Posterior vena cava (tissue), 2 donors: ENCODE results near the gene EXTL1. TPM values are rescaled to one million over a fixed set of nuclear protein-coding genes. Genes with fewer than 3 reads are reported as not detected.
"Not testable (repeated sequence)": the region's sequence is repeated elsewhere in the genome, so short reads cannot be mapped to it uniquely, and the experiment has no call there.

Experiments used
- DNase-seq: peaks from one replicate; pipeline ENCODE4 v3.0.0-alpha.2; 2020; ENCODE audit warnings: low spot score
- intact Hi-C, 2 donors: fragments of 100-400 bp; cut with DNase I; formaldehyde crosslinking; loops; one replicate each; pipeline versions ENCODE4 v1.14.1 to v1.14.2; 2022 to 2023
- long read RNA-seq, 2 donors: library from polyadenylated mRNA; unstranded; transcript quantifications; one replicate each; pipeline ENCODE4 v2.0.0, GENCODE V29; 2020 to 2021
- total RNA-seq, 2 donors: library from RNA; stranded (reverse); fragmentation: NEBNext Ultra II Directional; extraction: Animal tissue kit (Norgen Biotek cat#: 25700); gene quantifications; one replicate each; pipeline ENCODE4 v1.2.1, GENCODE V29; 2021
- donor health status: DM: yes; HTN: yes; CAD: no.
- donor health status: DM: yes; HTN: yes; CAD: no.

The EXTL1 gene, protein sequence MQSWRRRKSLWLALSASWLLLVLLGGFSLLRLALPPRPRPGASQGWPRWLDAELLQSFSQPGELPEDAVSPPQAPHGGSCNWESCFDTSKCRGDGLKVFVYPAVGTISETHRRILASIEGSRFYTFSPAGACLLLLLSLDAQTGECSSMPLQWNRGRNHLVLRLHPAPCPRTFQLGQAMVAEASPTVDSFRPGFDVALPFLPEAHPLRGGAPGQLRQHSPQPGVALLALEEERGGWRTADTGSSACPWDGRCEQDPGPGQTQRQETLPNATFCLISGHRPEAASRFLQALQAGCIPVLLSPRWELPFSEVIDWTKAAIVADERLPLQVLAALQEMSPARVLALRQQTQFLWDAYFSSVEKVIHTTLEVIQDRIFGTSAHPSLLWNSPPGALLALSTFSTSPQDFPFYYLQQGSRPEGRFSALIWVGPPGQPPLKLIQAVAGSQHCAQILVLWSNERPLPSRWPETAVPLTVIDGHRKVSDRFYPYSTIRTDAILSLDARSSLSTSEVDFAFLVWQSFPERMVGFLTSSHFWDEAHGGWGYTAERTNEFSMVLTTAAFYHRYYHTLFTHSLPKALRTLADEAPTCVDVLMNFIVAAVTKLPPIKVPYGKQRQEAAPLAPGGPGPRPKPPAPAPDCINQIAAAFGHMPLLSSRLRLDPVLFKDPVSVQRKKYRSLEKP
- 1 to 10 TPM in 1 of 2 donors, not detected in 1; 1.7 TPM for total RNA-seq
- long read RNA-seq, donor 1: 0 reads
- long read RNA-seq, donor 2: 0 reads

DNA sequence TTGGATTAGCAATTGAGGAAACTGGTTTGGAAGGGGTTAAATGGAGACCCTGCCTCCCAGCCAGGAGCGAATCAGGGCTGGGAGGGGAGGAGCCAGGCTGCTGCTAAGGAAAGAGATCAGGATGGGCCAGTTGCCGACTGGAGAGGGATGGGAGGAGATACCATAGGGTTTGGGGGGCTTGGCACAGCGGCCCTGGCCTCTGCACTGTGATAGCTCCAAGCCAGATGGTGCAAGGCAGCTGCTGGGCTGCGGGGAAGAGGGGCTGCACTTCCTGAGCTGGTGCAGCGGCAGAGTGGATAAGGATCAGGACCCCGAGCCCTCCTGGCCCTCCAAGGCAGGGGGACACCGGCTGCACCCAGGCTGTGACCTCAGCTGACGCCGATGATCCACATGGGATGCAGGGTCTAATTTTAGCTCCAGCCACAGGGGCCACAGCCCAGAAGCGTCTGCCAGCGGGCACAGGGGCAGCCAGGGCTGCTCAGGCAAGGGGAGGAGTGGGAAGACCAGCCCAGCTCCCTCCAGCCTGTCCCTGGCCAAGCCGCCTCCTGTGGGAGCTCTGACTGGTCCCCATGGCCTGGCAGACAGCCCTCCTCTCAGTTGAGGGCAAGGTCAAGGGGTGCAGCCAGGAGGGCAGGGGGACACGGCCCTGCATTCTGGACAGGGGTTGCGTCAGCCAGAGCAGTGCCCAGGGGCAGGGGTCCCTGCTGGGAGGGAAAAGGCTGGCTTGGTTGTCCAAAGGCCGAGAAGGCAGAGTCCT, at the start of gene EXTL1:
Gene EXTL1 (plus strand): TSS at position 129 of the 757 bp plus-strand sequence. CDS start 872 bp downstream, outside the sequence.
- no peak for DNase-seq

DNA sequence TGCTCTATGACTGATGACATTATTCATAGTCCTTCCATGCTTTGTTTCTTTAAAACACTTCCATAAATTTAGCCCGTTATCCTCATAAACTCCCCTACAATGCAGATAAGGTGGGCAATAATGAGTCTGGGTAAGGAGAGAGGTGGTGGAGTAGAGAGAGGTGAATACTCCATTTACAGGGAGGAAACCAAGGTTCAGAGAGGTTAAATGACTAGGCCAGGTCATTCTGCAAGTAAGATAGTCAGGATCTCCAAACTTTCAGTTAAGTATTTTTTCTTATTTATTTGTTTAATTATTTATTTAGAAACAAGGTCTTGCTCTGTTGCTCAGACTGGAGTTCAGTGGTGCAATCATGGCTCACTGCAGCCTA, 49.8 kb upstream of the EXTL1 start:
- intact Hi-C loops: no loop called here
- DNase-seq: no peak

More for the DNA sequence above, at the start of gene EXTL1:
- intact Hi-C loops: loop anchor here in 1 of 2 donors (10.0 kb wide), 1 partner anchor 897 kb away; no protein-coding TSS in a partner anchor

DNA sequence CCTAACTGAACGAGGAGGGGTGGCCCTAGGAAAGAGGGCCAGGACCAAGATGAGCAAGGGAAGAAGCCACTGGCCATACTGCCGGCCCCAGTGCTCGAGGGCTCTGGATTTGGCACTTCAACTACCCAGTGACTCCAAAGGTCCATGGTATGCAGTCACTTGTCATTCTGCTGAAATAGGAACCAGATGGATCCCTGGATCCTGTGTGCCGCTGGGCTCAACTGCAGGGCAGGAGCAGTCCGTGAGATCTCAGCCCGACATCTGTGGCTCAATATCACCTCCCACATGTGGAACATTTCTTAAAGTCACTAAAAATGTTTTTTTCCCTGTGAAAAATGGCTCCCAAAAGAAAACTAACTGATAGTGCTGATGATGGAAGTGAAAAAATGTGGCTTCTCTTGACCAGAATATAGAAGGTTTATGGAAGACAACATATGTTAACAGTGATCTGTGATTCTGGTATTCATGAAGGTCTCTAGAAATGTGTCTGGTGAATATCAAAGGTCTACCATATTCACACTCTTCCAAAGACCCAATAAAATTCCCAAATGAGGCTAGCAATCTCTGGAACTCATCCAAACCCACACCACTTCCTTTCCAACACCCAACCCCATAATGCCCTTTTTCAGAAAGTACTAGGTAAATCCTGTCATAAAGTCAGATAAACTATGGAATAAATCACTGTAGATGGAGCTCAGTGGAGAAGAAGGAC, 47.8 kb upstream of the EXTL1 start:
- intact Hi-C loops: no loop called here
- no peak for DNase-seq

DNA sequence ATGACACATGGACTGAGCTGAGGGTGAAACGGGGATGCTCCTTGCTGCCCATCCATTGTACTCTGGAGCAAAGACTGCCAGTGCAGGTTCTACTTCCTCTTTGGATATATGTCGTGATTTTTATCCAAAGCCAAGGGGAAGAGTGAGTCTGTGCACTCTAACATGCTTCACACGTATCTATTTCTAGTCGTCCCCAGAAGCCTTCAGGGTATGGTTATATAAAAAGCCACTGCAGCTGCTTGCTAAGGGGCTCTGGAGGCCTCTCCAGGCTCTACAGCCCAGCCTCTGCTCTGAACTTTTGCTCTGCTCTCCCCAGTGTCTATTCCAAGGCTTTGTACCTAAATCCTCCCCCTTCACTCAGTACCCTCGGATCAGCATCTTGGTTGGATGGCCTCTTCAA, 43.8 kb upstream of the EXTL1 start:
- DNase-seq: no peak
- intact Hi-C loops: no loop called here

DNA sequence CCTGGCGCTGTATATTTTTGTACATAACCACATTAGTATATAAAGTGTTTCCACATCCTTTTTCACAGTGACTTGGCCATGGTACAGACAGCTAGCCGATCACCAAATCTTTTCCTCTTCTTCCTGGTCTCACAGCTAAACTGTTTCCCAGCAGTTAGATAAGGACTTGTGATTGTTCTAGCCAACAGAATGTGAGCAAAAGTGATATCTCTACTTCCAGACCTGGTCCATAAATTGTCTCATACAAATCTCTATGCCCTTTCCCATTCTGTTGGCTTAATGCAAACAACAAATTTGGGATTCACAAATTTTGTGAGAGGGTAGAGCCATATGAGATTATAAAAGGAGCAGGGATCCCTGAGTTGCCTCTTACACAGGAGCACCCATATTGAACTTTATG, 43.2 kb upstream of the EXTL1 start:
- intact Hi-C loops: no loop called here
- DNase-seq: no peak

DNA sequence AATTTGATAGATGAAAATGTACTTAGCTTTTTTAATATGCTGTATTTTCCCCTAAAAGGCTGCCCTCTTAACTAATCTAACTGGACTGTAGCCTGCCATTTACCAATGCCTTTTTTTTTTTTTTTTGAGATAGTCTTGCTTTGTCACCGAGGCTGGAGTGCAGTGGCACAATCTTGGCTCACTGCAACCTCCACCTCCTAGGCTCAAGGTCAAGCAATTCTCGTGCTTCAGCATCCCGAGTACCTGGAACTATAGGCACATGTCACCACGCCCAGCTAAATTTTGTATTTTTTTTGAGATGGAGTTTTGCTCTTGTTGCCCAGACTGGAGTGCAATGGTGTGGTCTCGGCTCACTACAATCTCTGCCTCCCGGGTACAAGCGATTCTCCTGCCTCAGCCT, 42.4 kb upstream of the EXTL1 start:
- no peak for DNase-seq
- intact Hi-C loops: no loop called here

DNA sequence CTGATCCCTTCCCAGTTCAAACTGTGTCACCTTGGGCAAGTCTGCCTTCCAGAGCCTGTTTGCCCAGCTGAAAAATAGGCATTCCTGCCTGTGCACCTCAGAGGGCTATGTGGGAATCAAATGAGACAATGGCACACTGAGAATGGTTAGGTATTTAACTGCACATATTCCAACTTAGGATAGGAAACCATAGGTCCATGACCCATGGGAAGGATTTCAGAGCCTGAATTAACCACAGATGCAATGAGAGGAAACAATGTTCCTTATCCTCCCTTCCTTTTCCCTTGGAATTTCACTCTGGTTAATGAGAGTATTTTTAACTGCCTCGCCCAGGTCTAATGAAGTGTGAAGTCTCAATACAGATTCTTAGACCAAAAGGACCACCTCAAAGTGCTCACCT, 36.4 kb upstream of the EXTL1 start:
- DNase-seq: no peak
- intact Hi-C loops: no loop called here

DNA sequence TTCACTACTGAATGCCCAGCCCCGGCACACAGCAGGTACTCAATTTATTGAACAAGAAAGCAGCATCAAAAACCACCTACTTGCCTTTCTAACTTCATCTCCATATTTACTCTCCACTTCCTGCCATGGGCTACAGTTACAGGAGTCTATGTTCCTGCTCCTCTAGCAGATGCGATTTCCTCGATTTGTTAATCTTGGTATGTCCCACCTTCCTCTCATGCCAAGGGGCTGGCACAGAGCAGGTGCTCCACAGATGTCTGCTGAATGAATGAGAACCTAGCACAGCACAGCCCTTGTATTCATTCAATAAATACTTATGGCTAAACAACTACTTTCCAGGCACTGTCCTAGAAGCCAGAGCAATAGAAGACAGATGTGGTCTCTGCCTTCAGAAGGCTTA, 35.9 kb upstream of the EXTL1 start:
- intact Hi-C loops: no loop called here
- no peak for DNase-seq

DNA sequence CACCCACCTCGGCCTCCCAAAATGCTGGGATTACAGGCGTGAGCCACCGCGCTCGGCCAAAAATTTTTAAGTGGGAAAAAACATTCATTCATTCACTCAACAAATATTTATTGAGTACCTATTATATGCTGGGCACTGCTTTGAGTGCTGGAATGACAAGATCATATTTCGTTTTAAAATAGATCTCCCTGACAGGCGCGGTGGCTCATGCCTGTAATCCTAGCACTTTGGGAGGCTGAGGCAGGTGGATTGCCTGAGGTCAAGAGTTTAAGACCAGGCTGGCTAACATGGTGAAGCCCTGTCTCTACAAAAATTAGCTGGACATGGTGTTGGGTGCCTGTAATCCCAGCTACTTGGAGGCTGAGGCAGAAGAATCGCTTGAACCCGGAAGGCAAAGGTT, 34.8 kb upstream of the EXTL1 start:
- DNase-seq, intact Hi-C loops: not testable (repeated sequence)

DNA sequence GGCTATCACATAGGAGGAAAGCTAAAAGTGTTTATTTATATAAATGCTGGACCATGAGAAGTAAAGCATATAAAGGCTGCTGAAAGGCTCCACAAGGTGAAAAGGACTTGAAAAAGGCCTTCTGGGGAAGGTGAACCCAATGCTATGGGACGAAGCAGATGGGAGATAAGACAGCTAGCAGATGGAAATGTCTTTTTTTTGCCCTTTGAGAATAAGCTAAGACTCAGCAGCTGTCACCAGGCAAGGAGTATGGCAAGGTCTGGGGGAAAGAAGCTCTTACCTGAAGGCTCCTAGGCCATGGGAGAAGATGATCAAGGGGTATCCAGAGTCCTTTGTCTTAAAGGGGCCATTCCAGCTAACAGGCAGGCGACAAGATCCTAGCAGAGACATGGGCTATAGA, 33.6 kb upstream of the EXTL1 start:
- DNase-seq: no peak
- intact Hi-C loops: no loop called here

DNA sequence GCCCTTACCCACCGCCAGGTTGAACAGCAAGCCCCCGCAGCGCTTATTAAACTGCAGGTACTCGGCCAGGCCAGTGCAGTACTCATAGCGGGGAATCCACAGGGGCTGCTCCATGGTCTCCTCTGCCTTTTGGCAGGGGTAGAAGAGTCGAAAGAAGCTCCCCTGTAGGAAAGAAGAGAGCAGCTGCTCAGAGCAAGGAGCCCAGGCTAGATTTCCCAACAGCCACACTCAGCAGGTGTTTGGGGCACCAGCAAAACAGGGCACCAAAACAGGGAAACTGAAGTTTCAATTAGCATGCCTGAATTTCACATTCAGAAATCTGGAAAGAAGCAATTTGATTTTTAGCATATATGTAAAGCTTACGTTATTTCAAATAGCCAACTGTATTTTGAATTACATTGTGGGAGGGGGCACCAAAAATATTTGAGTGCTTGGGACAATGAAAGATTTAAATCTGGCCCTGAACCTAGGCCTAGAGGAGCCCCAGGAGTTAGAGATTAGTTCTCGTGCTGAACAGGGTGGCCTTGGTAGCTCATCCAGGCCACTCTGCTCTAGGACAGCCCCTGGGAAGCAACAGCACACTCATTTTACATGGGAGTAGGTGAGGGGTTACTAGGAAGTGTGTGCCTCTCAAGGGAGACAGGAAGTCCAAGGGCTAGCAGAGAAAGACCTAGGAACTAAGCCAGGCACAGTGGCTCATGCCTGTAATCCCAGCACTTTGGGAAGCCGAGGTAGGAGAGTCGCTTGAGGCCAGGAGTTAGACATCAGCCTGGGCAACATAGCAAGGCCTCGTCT, 31.9 kb upstream of the EXTL1 start:
- no peak for DNase-seq
- intact Hi-C loops: no loop called here

DNA sequence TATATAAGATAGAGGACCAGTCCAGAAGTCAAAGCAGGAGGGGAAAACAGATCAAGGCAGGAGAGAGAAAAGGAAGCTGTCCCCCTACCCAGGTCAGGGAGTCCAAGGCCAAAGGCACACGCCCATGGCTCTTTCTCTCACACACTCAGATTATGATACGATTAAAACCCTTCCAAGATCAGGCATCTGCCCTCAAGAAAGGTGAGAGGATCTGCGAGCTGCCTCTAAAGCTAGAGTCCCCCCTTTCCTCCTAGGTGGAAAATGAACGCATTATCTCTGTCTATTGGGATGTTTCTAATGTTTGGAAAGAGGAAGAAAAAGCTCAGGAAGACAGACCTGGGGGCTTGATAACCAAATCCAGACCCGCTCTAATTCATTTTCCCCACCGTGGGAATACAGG, 31.3 kb upstream of the EXTL1 start:
- intact Hi-C loops: no loop called here
- no peak for DNase-seq

DNA sequence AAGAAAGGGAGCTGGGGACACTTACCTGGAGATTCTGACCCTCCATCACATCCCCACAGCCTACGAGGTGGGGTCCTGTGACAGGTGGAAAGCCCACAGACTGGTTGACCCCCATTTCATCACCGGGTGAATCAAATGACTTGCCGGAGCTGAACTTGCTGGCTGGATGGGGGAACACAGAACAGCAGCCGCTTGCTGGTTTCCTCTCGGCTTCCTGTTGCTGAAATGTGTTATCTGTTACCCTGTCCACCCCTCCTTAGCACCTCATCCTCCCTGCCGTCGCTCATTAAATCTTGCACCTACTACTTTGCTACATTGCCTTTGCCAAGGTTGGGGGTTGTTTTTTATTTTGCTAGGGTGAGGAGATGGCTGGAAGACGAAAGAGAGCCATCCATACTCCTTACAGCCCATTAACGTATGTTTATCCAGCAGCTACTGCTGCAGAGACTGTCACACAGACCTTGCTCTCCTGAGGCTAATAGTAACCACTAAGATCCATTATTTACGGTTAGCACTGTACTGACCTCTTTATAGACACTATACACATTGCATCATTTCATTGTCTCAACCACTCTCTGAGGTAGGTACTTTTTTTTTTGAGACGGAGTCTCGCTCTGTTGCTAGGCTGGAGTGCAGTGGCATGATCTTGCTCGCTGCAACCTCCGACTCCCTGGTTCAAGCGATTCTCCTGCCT, 30.7 kb upstream of the EXTL1 start:
- intact Hi-C loops: no loop called here
- no peak for DNase-seq

DNA sequence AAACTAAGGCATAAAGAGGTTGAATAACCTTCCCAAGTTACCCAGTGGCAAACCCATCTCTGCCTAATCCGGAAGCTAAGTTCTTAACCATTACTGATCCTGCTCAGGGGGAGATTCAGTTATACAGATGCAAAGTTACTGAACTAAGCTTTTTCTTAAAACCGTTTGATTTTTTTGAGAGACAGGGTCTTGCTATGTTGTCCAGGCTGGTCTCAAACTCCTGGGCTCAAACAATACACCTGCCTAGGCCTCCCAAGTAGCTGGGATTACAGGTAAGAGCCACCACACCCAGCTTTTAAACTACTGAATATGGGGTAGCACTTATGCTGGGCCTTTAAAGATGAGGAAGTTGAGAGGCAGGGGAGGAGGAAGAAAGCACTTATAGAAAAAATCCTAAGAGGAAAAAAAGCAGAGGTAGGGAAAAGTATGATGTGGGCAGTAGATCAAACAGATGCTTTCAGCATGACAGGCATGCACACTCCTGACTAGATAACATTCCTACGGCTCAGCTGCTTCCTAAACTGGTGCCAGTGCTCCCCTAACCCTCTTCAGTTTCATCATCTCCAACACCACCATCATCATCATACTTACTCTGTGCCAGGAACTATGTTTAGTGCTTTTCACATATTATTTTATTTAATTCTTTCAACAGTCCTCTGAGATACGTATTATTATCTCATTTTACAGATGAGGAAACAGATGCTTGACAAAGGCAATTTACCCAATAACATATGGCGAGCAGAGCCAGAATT, 29.5 kb upstream of the EXTL1 start:
- DNase-seq: no peak
- intact Hi-C loops: no loop called here

DNA sequence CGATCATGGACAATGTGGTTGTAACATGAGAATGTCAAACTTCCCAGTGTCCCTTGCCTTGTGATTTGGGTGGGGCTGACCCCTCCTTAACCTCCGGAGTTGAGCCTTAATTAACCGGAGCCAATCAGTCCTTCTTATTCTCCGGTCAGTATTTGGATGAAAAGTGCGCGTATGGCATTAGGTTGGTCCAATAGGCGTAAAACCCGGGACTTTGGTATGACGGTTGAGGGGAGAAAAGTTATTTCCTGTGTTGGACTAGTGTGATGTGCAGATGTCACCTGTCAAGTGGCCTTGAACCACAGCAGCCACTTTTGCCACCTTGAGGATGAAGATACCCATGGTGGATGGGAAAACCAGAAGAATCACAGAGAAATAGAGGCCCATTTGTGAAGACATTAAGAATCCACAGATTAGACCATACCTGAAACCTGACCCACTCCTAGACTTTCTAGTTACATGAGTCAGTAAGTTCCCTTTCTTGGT, 28.8 kb upstream of the EXTL1 start:
- intact Hi-C loops: no loop called here
- no peak for DNase-seq

DNA sequence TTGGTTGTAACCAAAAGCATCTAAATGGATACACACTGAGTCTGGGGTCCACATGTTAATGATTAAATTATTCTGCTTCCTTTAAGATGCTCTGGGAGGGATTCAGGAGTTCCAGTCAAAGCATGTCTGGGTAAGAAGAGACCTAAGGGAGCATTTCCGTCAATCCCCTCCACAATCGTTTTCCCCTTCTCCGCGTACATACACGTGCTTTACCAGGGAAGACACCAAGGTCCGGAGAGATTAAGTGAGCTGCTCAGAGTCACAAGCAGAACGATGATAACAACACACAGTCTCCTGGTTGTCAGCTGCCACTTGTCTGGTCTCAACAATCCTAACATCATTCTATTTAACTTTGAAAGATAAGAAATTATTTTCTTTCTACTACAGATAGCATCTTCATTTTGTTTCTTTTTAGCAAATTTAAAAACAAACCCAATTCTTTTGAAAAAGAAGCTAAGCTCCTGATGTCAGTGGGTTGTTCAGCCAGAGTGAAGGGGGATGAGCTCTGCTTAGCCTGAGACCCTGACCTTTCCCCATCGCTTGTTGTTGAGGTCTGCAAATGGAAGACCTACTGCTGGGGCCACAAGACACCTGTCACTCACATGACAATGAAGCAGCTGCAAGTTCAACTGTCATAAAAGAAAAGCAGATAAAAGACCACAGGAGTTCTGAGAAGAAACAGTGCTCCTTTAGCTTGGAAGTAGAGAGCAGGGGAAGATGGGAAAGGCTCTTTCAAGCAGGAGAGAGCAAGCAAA, 28.2 kb upstream of the EXTL1 start:
- intact Hi-C loops: no loop called here
- DNase-seq: no peak
